Activated T-cell treated with anti-CD3 and anti-CD28 coated beads, Interleukin-2, amount 50 U/mL, for 48 hours (primary cell): Measurements from ENCODE around the gene VOPP1.

Experiments
- DNase-seq, 2 experiments: peaks; one replicate each; pipeline ENCODE4 v3.0.0-alpha.2; 2020

The VOPP1 gene

DNA sequence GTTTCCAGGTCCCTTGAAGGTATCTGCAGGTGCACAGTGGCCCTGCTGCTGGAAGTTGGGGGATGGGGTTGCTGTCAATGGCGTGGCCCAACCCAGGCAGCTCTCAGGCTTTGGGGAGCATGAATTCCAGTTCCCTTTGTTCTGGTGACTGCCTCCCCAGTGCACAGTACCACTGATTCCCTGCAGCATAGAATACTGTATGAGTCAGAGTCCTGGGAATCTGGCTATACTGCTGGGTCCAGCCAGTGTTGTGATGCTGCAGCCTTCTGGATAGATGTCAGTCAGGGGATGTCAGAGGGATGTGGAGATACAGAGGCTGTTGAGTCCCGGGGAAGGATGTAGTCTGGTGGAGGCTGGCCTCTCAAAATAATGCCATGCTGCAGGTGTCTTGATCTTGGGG is 107.9 kb downstream of the VOPP1 start:
- DNase-seq = no peak

DNA sequence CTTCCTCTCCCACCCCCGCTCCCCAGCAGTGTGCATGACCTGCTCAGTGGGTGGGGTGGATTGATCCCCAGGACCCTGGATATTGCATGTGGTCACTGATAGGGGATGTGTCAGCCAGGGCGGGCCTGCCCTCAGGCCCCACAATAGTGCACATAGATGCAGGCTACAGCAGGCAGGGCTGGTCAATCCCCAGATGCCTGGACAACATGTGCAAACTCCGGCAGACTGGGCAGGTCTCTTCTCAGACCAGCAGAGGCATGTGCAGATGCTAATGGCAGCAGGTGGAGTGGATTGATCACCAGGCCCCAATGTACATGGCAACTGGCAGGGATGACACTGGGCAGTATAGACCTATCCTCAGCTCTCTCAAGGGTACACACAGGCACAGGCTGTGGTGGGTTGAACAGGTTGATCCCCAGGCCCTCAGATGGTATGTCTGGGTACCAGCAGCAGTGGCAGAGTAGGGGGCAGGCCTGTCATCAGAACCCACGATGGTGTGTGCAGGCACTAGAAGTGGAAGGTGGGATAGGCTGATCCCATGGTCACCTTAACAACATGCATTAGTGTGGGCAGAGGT is 108.5 kb downstream of the VOPP1 start:
- DNase-seq = no peak

DNA sequence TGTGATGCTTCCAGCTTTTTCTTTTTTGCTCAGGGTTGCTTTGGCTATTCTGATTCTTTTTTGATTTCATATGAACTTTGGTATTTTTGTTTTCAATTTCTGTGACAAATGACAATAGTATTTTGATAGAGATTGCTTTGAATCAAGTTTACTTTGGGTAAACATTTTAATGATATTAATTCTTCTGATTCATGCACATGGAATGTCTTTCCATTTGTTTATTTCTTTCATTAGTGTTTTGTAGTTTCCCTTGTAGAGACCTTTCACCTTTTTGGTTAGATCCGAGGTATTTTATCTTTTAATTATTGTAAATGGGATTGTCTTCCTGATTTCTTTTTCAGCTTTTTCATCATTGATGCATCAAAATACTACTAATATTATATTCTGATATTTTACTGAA is 114.0 kb downstream of the VOPP1 start:
- DNase-seq = no peak

DNA sequence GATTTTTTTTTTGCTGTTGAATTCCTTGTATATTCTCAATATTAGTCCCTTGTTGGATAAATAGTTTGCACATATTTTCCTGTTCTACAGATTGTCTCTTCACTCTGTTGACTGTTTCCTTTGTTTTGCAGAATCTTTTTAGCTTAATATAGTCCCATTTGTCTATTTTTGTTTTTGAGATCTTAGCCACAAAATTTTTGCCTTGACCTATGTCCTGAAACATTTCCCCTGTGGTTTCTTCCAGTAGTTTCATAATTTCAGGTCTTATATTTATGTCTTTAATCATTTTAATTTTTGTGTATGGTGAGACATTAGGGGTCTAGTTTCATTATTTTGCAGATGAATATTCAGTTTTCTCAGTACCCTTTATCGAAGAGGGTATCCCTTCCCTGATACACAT is 114.5 kb downstream of the VOPP1 start:
- no peak for DNase-seq

DNA sequence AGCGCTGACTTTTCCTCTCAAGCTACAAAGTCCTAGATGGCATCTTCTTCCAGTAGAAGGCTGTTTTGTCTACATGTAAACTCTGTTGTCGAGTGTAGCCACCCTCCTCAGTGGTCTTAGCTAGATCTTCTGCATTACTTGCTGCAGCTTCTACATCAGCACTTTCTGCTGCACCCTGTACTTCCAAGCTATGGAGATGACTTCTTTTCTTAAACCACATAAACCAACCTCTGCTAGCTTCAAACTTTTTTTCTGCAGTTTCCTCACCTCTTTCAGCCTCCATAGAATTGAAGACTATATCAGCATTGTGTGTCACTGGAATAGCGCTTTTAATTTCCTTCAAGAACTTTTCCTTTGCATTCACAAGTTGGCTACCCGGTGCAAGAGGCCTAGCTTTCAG is 119.3 kb downstream of the VOPP1 start:
- DNase-seq = no peak

- DNase-seq = no peak
These were observed 122.2 kb downstream of the VOPP1 start for GRCh38 chr7:55449992-55450535.

DNA sequence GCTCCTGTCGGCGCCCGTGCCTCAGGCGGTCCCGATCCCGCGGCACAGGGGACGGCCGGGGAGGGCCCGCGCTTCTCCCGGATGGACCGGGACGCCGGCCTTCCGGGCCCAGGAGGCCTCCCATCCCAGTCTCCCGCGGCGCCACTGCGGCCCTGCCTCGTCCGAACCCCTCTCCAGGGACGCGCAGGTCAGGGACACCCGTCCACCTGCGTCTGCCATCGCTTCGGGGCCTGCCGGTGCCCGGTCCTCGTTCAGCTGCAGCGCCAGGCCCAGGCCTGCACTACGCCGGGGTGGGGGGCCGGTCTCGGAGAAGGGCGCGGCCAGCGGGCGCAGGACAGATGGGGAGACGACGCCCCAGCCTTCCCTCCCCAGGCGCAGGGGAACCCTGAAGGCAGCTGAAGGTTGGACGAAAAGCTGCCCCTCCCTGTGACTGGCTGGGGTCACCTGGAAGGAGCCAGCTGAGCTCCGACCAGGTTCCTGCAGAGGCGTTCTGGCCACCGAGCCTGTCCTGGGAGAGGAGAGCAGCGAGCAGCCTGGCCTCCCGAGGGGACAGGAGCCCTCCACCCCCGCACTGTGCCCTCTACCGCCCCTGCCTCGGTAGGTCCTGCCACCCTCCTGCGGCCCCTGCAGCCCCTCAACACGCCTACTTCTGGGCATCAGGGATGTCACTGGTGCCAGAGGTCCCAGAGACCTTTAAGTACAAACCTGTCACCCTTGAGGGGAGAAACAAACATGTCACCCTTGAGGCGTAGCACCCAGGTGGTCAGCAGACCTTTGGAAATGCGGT is 122.9 kb downstream of the VOPP1 start:
- DNase-seq = no peak

DNA sequence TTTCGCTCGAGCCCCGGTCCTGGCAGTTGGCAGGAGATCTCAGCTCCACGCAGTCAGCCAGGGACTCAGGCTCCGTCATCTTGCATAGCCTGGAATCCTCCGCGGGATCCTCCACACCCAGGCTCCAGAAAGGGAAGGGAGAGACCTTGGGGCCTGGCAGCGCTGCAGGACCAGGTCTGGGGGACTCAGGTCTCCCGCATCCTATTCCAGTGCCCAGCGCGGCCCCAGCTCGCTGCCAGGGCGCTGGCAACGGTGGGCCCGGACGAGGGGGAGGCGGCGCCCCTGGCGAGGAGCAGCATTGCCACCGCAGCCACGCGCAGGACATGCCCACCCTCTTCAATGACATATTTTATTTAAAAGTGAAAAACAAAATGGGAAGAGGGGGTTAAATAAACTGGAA is 123.8 kb downstream of the VOPP1 start:
- no peak for DNase-seq

DNA sequence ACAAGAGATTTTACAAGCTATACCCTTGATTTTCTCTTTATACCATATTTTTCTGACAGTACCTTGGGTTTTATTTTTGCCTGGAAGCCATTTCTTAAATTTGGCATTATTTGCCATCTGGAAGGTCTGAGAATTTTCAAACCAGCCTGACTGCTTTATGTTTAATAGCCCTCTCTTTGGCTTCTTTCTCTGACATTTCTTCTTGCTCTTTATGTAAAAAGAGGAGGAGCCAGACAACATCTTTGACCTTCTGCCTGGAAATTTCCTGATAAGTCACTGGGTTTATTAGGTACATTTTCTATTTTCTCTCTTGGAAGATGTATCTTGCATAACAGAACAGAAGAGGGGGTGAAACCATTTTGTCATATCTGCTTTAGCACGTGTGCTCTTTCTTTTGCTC is 127.5 kb downstream of the VOPP1 start:
- no peak for DNase-seq

DNA sequence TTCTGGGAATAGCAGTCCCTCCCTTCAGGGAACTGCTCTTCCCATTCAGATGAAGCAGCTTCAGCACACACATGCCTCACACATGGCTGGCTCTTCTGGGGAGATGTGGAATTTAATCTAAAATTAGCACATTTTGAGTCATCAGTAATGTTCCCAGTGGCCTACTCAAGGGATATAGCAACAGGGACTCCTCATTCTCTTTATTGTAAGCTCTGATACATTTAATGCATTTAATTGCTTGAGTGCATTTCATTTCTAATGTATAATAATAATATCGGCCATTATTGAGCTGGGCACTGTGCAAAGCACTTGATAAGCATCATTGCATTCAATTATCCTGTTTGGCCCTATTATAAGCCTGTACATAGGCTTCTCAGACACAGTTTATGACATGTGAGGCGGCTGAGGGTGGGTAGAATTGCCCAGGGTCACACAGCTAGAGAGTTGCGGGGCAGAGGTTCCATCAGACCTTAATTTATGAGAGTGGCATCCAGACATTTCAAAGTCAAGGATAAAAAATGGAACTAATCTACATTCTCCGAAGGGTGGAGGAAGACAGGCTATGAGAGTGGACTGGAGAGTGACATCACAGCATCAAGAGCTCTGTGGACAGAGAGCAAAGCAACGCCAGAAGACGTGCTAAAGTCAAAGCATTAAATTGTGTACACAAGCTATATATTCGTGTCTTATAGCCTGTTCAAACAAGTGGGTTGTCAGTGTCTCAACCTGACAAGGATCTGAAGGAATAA is 130.4 kb downstream of the VOPP1 start:
- DNase-seq = no peak

DNA sequence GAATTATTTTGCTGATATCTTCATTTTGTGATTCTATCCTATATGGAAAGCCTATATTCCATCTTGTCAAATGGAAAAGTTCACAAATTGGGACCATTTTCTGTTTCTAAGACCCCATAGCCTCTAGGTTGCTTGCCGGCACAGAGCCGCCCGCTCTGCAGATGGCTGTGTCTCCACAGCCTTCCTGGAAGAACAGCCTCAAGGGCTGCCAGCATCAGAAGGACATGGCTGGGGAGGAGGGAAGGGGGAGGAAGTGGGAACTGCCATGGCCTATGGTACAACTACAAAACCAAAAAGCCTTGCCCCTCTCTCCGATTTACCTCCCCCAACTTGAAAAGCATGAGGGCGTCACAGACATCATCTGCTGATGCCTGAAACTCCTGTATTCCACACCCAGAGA is 131.3 kb downstream of the VOPP1 start:
- DNase-seq = no peak

- DNase-seq = no peak
These were observed 132.1 kb downstream of the VOPP1 start for GRCh38 chr7:55440040-55440690.

DNA sequence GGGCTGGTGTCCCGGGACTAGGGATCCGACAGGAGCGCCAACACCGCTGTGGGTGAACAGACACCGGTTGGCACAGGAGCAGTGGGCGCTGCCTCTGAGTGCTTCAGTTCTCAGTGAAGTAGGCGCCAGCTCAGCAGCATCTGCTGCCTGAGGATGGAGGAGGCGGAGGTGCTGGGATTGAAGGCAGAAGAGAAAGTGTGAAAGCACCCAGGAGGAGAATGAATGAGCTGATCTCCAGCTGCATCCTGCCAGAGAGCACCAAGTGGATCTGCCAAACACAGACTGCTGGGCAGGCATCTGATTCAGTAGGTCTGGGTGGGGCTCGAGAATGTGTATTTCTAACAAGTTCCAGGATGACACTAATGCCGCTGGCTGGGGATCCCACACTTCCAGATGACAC is 132.7 kb downstream of the VOPP1 start:
- no peak for DNase-seq

GRCh38 chr7:55438757-55439525 is 133.4 kb downstream of the VOPP1 start:
- no peak for DNase-seq

- no peak for DNase-seq
These were observed 134.1 kb downstream of the VOPP1 start for GRCh38 chr7:55438085-55438756.

DNA sequence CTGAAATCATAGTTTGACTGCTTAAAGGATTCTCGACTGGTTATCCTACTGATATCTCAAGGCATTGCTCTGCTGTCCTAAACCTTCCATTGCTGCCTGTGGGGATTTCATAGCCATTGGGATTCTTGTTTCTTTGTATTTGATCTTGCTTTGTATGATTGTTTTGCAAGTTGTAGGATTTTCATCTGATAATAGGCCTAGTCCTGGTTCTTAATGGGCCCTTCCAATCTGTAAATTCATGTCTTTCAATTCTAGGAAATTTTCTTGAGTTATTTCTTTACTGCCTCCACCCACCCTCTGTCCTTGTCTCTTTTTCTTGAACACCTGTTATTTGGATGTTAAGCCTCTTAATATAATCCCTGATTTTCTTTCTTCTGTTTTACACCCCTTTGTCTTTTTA is 134.9 kb downstream of the VOPP1 start:
- DNase-seq = no peak

DNA sequence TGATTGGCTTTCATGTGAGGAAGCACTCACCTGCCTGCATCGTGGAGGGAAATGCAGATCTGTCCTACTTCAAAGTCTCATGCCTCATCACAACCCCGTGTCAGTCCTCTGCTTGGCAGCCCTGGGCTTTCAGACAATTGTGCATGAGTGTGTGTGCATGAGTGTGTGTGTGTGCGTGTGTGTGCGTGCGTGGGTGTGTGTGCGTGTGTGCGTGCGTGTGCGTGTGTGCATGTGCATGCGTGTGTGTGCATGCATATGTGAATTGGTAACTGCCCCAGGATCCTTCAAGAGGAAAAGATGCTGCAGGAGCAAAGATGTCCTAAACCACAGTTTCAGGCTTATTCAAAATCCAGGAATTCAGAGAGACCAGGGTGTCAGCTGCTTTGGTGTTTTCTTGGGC is 135.8 kb downstream of the VOPP1 start:
- no peak for DNase-seq

- DNase-seq = no peak
These were observed 136.8 kb downstream of the VOPP1 start for GRCh38 chr7:55435466-55435865.

DNA sequence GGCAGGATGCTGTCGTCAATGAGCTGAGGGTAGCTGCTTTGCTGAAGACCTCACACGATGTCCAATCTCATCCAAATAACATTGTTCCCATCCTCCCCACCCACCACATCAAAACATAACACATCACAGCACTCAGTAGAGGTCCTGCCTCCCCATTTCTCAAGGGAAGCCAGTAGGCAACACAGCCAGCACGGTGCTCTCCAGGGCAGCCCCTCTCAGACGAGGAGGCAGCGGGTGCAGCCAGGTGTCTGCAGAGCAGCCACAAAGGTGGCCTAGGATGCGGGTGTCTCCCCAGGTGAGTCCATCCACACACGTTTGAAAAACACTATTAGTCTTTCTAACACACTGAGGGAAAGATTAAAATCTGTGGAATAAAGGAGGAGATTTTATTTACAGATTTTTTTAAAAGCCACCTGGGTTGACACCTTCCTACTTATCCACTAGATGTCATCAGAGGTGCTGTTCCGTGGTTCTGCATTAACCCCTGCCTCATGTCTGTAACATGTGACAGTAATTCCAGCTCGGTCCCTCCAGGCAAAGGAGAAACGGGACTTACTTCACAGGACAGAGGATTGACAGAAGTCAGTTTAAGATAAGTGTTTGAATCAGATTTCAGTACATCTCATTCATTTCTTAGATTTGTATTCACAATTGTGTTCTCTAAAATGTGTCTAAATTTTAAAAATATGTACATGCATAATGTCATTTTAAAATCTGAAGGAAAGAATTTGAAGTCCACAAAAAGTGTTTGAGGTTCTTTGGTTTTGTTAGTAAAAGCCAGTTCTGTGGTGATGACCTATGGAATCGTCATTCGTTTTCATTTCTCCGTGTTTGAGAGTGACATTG is 139.1 kb downstream of the VOPP1 start:
- DNase-seq = no peak

GRCh38 chr7:55432506-55432905 is 139.8 kb downstream of the VOPP1 start:
- no peak for DNase-seq

- no peak for DNase-seq
These were observed 140.4 kb downstream of the VOPP1 start for GRCh38 chr7:55431898-55432297.
